GM12865 (cell line): ENCODE results near the gene DNAJC28.

Experiments
- DNase-seq: peaks from one replicate; pipeline ENCODE4 v3.0.0; 2010; ENCODE audit warnings: low read depth
- H3K4me3 ChIP-seq: 2 replicates; pipeline ENCODE4 v1.5.1; 2011; ENCODE audit warnings: mild to moderate bottlenecking, low read depth, low read length, control low read depth
- CTCF ChIP-seq: IDR thresholded peaks from 2 replicates; pipeline ENCODE4 v1.5.1; 2011; ENCODE audit warnings: low read length, control low read depth, low read depth, inconsistent platforms; ENCODE audit not compliant: insufficient read depth; ENCODE audit errors: missing control alignments

The DNAJC28 gene

GRCh38 chr21:33487996-33488395 lies 3.5 kb downstream of the DNAJC28 start:
- TF ChIP-seq CTCF, result no peak
- DNase-seq, result no peak
- no peak overlapping the region for H3K4me3 ChIP-seq

GRCh38 chr21:33481314-33481943 lies 10.1 kb downstream of the DNAJC28 start:
- no peak overlapping the region for H3K4me3 ChIP-seq
- DNase-seq, result peak; percentile 3
- no peak for TF ChIP-seq CTCF

- H3K4me3 ChIP-seq, result peak overlapping the region; percentile 55
- no peak for DNase-seq
- TF ChIP-seq CTCF, result no peak
These were observed 10.9 kb downstream of the DNAJC28 start for GRCh38 chr21:33480481-33481103.

- H3K4me3 ChIP-seq, result peak within 1 kb of the TSS; percentile 72
- peak; percentile 98 for DNase-seq
- TF ChIP-seq CTCF, result peak; percentile 18
These were observed 11.6 kb downstream of the DNAJC28 start, which contains the start of gene TMEM50B for GRCh38 chr21:33479679-33480480. Gene TMEM50B, minus strand, starts transcription at chr21:33479974. Its CDS starts 11,089 bp downstream, at chr21:33468885.

GRCh38 chr21:33478935-33479678 lies 12.4 kb downstream of the DNAJC28 start:
- H3K4me3 ChIP-seq, result peak overlapping the region; percentile 72
- peak; percentile 23 for TF ChIP-seq CTCF
- DNase-seq, result peak; percentile 67

- DNase-seq, result no peak
- no peak for TF ChIP-seq CTCF
- peak overlapping the region; percentile 72 for H3K4me3 ChIP-seq
These were observed 13.3 kb downstream of the DNAJC28 start for GRCh38 chr21:33478182-33478581.
